Smooth muscle cell of the umbilical artery (primary cell): Measurements from ENCODE around the gene NUDT13. TPM values are rescaled to one million over a fixed set of nuclear protein-coding genes. Genes with fewer than 3 reads are reported as not detected.

Experiments used
- total RNA-seq: library from RNA; depleted of rRNA; stranded (reverse); fragments of >200 nt; gene quantifications from 2 replicates; pipeline ENCODE4 v1.2.3, GENCODE V29; 2014

Gene NUDT13
- total RNA-seq, result 0.30 and 1.1 TPM in 2 replicates

GRCh38 chr10:73110345-73110849 is at the start of gene NUDT13:
Gene NUDT13, plus strand, starts transcription at chr10:73110455. Its CDS starts 3,911 bp downstream, at chr10:73114366.

GRCh38 chr10:73096449-73097304 is 13.6 kb upstream of the NUDT13 start, which contains the start of gene P4HA1:
Gene P4HA1, minus strand, starts transcription at chr10:73096866. Its CDS starts 21,983 bp downstream, at chr10:73074883.

GRCh38 chr10:73167783-73168464 is 57.7 kb downstream of the NUDT13 start, which contains the start of the genes ECD and FAM149B1:
Gene ECD, minus strand, starts transcription at chr10:73168008. Its CDS starts 4,071 bp downstream, at chr10:73163937.
Gene FAM149B1, plus strand, starts transcription at chr10:73168119. Its CDS starts 221 bp downstream, at chr10:73168340.

Other genes starting within 250 kb of the NUDT13 start
- gene OIT3, start 216.7 kb upstream of the NUDT13 start, total RNA-seq, result under 0.01 and 0.09 TPM in 2 replicates
- gene PLA2G12B, start 155.6 kb upstream of the NUDT13 start, total RNA-seq, result not detected in 2 replicates
- 977 and 1,438 TPM in 2 replicates for gene P4HA1, start 13.6 kb upstream of the NUDT13 start, total RNA-seq
- gene ECD, start 57.6 kb downstream of the NUDT13 start, total RNA-seq, result 24.1 and 30.6 TPM in 2 replicates
- 32.4 and 38.0 TPM in 2 replicates for gene FAM149B1, start 57.7 kb downstream of the NUDT13 start, total RNA-seq
- 22.0 and 34.3 TPM in 2 replicates for gene DNAJC9, start 136.8 kb downstream of the NUDT13 start, total RNA-seq
- 45.4 and 54.6 TPM in 2 replicates for gene MRPS16, start 142.2 kb downstream of the NUDT13 start, total RNA-seq
- gene CFAP70, start 248.4 kb downstream of the NUDT13 start, total RNA-seq, result 0.97 and 1.5 TPM in 2 replicates